Astrocyte (in vitro differentiated cells and primary cell): ENCODE measurements around the gene IQCK. TPM values are rescaled to one million over a fixed set of nuclear protein-coding genes. Genes with fewer than 3 reads are reported as not detected.

ENCODE experiments used
- DNase-seq: peaks from one replicate; pipeline ENCODE4 v3.0.0-alpha.2; 2010; ENCODE audit warnings: low read depth
- FAIRE-seq: peaks from 2 replicates; lab custom pipeline; 2011; peaks lifted over from hg19 to GRCh38; lab: Jason Lieb, UNC
- H2AFZ ChIP-seq: 2 replicates; pipeline ENCODE4 v1.6.0; 2012; ENCODE audit warnings: low read depth, low read length, inconsistent platforms
- H3K27ac ChIP-seq: 2 replicates; pipeline ENCODE4 v1.5.1; 2011; ENCODE audit warnings: low read depth, low read length, inconsistent platforms
- H3K27me3 ChIP-seq: 2 replicates; pipeline ENCODE4 v1.6.0; 2011; ENCODE audit warnings: low read length, inconsistent platforms; ENCODE audit not compliant: insufficient read depth
- H3K36me3 ChIP-seq: 2 replicates; pipeline ENCODE4 v1.5.1; 2011; ENCODE audit warnings: low read length, inconsistent platforms; ENCODE audit not compliant: insufficient read depth
- H3K4me1 ChIP-seq: 2 replicates; pipeline ENCODE4 v1.5.1; 2011; ENCODE audit warnings: low read length, inconsistent platforms; ENCODE audit not compliant: insufficient read depth
- H3K4me2 ChIP-seq: 2 replicates; pipeline ENCODE4 v1.6.0; 2012; ENCODE audit warnings: low read length, inconsistent platforms
- H3K4me3 ChIP-seq: 2 replicates; pipeline ENCODE4 v1.5.1; 2011; ENCODE audit warnings: low read depth, mild to moderate bottlenecking, low read length, inconsistent platforms; ENCODE audit not compliant: insufficient read depth
- H3K79me2 ChIP-seq: 2 replicates; pipeline ENCODE4 v1.6.0; 2012; ENCODE audit warnings: mild to moderate bottlenecking, low read length, inconsistent platforms; ENCODE audit not compliant: insufficient read depth
- H3K9ac ChIP-seq: 2 replicates; pipeline ENCODE4 v1.6.0; 2012; ENCODE audit warnings: mild to moderate bottlenecking, low read length, inconsistent platforms
- H3K9me3 ChIP-seq: 2 replicates; pipeline ENCODE4 v1.5.1; 2012; ENCODE audit warnings: low read depth, mild to moderate bottlenecking, low read length, inconsistent platforms; ENCODE audit not compliant: insufficient read depth
- H4K20me1 ChIP-seq: 2 replicates; pipeline ENCODE4 v1.6.0; 2012; ENCODE audit warnings: low read length, inconsistent platforms; ENCODE audit not compliant: insufficient read depth
- H3K27ac Mint-ChIP-seq: one replicate; pipeline ENCODE4 v1.8.0; 2021; ENCODE audit warnings: mild to moderate bottlenecking, mixed read lengths; ENCODE audit not compliant: unreplicated experiment
- H3K27me3 Mint-ChIP-seq: one replicate; pipeline ENCODE4 v1.8.0; 2021; ENCODE audit warnings: low read depth, mixed read lengths; ENCODE audit not compliant: unreplicated experiment
- H3K36me3 Mint-ChIP-seq: one replicate; pipeline ENCODE4 v1.8.0; 2021; ENCODE audit warnings: low read depth, mixed read lengths; ENCODE audit not compliant: unreplicated experiment
- H3K4me1 Mint-ChIP-seq: one replicate; pipeline ENCODE4 v1.8.0; 2021; ENCODE audit warnings: low read depth, mixed read lengths; ENCODE audit not compliant: unreplicated experiment
- H3K4me3 Mint-ChIP-seq: one replicate; pipeline ENCODE4 v1.8.0; 2021; ENCODE audit warnings: mild to moderate bottlenecking, moderate library complexity, mixed read lengths; ENCODE audit not compliant: unreplicated experiment
- H3K9me3 Mint-ChIP-seq: one replicate; pipeline ENCODE4 v1.8.0; 2021; ENCODE audit warnings: mild to moderate bottlenecking, mixed read lengths; ENCODE audit not compliant: unreplicated experiment
- CTCF ChIP-seq: IDR thresholded peaks from 2 replicates; pipeline ENCODE4 v1.5.1; 2011; ENCODE audit warnings: low read depth, mild to moderate bottlenecking, inconsistent platforms, low read length, moderate library complexity; ENCODE audit not compliant: insufficient read depth
- EZH2 ChIP-seq: IDR thresholded peaks from 2 replicates; pipeline ENCODE4 v1.6.1; 2012; ENCODE audit warnings: mild to moderate bottlenecking, low read length, inconsistent platforms; ENCODE audit not compliant: insufficient read depth
- total RNA-seq: library from RNA; stranded (reverse); gene quantifications from 2 replicates; pipeline ENCODE4 v1.2.1, GENCODE V29; 2021

The IQCK gene
- total RNA-seq, 1 donor from 2014 or later = 5.9 TPM

- no peaks in the 10 kb centered on the region for H3K36me3 ChIP-seq
- H3K9me3 ChIP-seq = no peaks in the 10 kb centered on the region
- DNase-seq = no peak
- Mint-ChIP-seq H3K4me1 (no peaks in the 10 kb centered on the region), H3K27me3 (peaks cover 6% of the 10 kb centered on the region), H3K27ac (no peak overlapping the region), H3K36me3 (no peaks in the 10 kb centered on the region), H3K9me3 (peaks cover 1% of the 10 kb centered on the region), H3K4me3 (no peak overlapping the region)
- no peak overlapping the region for H3K9ac ChIP-seq
- peaks cover 3% of the 10 kb centered on the region for H3K4me1 ChIP-seq
- no peak overlapping the region for H3K4me3 ChIP-seq
- no peak overlapping the region for H3K27ac ChIP-seq
- H3K27me3 ChIP-seq = no peaks in the 10 kb centered on the region
- H2AFZ ChIP-seq = no peak overlapping the region
- H3K79me2 ChIP-seq = no peaks in the 10 kb centered on the region
- H3K4me2 ChIP-seq = no peak overlapping the region
- no peak for FAIRE-seq
- TF ChIP-seq CTCF (no peak), EZH2 (no peak)
- H4K20me1 ChIP-seq = no peaks in the 10 kb centered on the region
Measured at GRCh38 chr16:19890901-19891300, 172.8 kb downstream of the IQCK start.

- Mint-ChIP-seq H3K27me3 (peaks cover 5% of the 10 kb centered on the region), H3K9me3 (peaks cover 1% of the 10 kb centered on the region), H3K27ac (no peak overlapping the region), H3K36me3 (no peaks in the 10 kb centered on the region), H3K4me3 (no peak overlapping the region), H3K4me1 (no peaks in the 10 kb centered on the region)
- FAIRE-seq (no peak), DNase-seq (no peak)
- no peak for TF ChIP-seq CTCF
- TF ChIP-seq EZH2 = no peak
- no peaks in the 10 kb centered on the region for H3K27me3 ChIP-seq
- no peak overlapping the region for H2AFZ ChIP-seq
- no peaks in the 10 kb centered on the region for H4K20me1 ChIP-seq
- no peaks in the 10 kb centered on the region for H3K36me3 ChIP-seq
- no peak overlapping the region for H3K4me3 ChIP-seq
- H3K4me1 ChIP-seq = no peaks in the 10 kb centered on the region
- no peak overlapping the region for H3K27ac ChIP-seq
- H3K79me2 ChIP-seq = no peaks in the 10 kb centered on the region
- no peaks in the 10 kb centered on the region for H3K9me3 ChIP-seq
- H3K9ac ChIP-seq = no peak overlapping the region
- H3K4me2 ChIP-seq = no peak overlapping the region
Measured at GRCh38 chr16:19892902-19893301, 174.8 kb downstream of the IQCK start.

- H3K27me3 ChIP-seq = no peaks in the 10 kb centered on the region
- no peak overlapping the region for H2AFZ ChIP-seq
- Mint-ChIP-seq H3K9me3 (peaks cover 1% of the 10 kb centered on the region), H3K27me3 (peaks cover 14% of the 10 kb centered on the region), H3K4me1 (no peaks in the 10 kb centered on the region), H3K4me3 (no peak overlapping the region), H3K27ac (no peak overlapping the region), H3K36me3 (no peaks in the 10 kb centered on the region)
- H3K9me3 ChIP-seq = no peaks in the 10 kb centered on the region
- H3K4me2 ChIP-seq = no peak overlapping the region
- H3K9ac ChIP-seq = no peak overlapping the region
- no peaks in the 10 kb centered on the region for H3K36me3 ChIP-seq
- no peak for FAIRE-seq
- H3K27ac ChIP-seq = no peak overlapping the region
- H3K79me2 ChIP-seq = no peaks in the 10 kb centered on the region
- H3K4me3 ChIP-seq = no peak overlapping the region
- no peak for DNase-seq
- no peaks in the 10 kb centered on the region for H4K20me1 ChIP-seq
- TF ChIP-seq CTCF (no peak), EZH2 (no peak)
- H3K4me1 ChIP-seq = no peaks in the 10 kb centered on the region
Measured at GRCh38 chr16:19894586-19894985, 176.5 kb downstream of the IQCK start.
